GM10248 (cell line): ENCODE results near the gene ABI3BP.

ENCODE experiments used
- CTCF ChIA-PET: fragments of 300-600 bp; sonication (Branson Sonifier 250); formaldehyde crosslinking; extraction: SDS; loops from one replicate; lab custom pipeline; 2021; ENCODE audit warnings: antibody characterized with exemption; lab: Yijun Ruan, JAX
- POLR2A ChIA-PET: fragments of 350-650 bp; sonication (Branson Sonifier 250); formaldehyde crosslinking; extraction: SDS; loops from one replicate; lab custom pipeline; 2020; ENCODE audit warnings: antibody characterized with exemption; lab: Yijun Ruan, JAX
- DNase-seq: peaks from one replicate; pipeline ENCODE4 v3.0.0; 2012; ENCODE audit errors: extremely low spot score
- CTCF ChIP-seq: IDR thresholded peaks from 2 replicates; pipeline ENCODE4 v1.5.1; 2012; ENCODE audit warnings: mild to moderate bottlenecking, low read depth; ENCODE audit errors: extremely low read depth, missing control alignments, control extremely low read depth

ABI3BP gene

GRCh38 chr3:100783619-100784018 is 209.6 kb downstream of the ABI3BP start:
- CTCF ChIA-PET, result interaction anchor here (1.7 kb wide), 1 partner anchor 69 kb away, joined by 5 read pairs; no protein-coding TSS in a partner anchor
- no peak for TF ChIP-seq CTCF
- POLR2A ChIA-PET, result no interaction called here
- no peak for DNase-seq

- no peak for DNase-seq
- TF ChIP-seq CTCF, result no peak
- ChIA-PET CTCF (interaction anchor here (1.9 kb wide), 1 partner anchor 13 kb away, joined by 5 read pairs; no protein-coding TSS in a partner anchor), POLR2A (no interaction called here)
These were observed 210.3 kb downstream of the ABI3BP start for GRCh38 chr3:100782906-100783305.

GRCh38 chr3:100782348-100782747 is 210.9 kb downstream of the ABI3BP start:
- TF ChIP-seq CTCF, result no peak
- ChIA-PET POLR2A (no interaction called here), CTCF (interaction anchor here (1.0 to 1.9 kb wide), 2 partner anchors 14 kb away, joined by 3 to 5 read pairs; no protein-coding TSS in a partner anchor)
- DNase-seq, result no peak

- ChIA-PET POLR2A (no interaction called here), CTCF (interaction anchor here (1.0 to 1.9 kb wide), 2 partner anchors 12 to 15 kb away, joined by 3 to 5 read pairs; no protein-coding TSS in a partner anchor)
- DNase-seq, result no peak
- no peak for TF ChIP-seq CTCF
These were observed 211.9 kb downstream of the ABI3BP start for GRCh38 chr3:100781301-100781700.

GRCh38 chr3:100780071-100780622 is 213.1 kb downstream of the ABI3BP start:
- ChIA-PET CTCF (no interaction called here), POLR2A (no interaction called here)
- no peak for TF ChIP-seq CTCF
- no peak for DNase-seq

- DNase-seq, result no peak
- ChIA-PET POLR2A (no interaction called here), CTCF (interaction anchor here (0.9 kb wide), 1 partner anchor 9 kb away, joined by 3 read pairs; no protein-coding TSS in a partner anchor)
- TF ChIP-seq CTCF, result no peak
These were observed 213.7 kb downstream of the ABI3BP start for GRCh38 chr3:100779480-100779879.
